Hepatocyte (in vitro differentiated cells): ENCODE measurements around the gene SKAP2. TPM values are rescaled to one million over a fixed set of nuclear protein-coding genes. Genes with fewer than 3 reads are reported as not detected.

Experiments used
- DNase-seq: peaks from one replicate; pipeline ENCODE4 v3.0.0-alpha.2; 2016; ENCODE audit warnings: low spot score
- H2AFZ ChIP-seq: fragments of 200-600 bp; sonication (generic); 2 replicates; pipeline ENCODE4 v1.6.0; 2016; ENCODE audit warnings: antibody characterized with exemption, mild to moderate bottlenecking
- H3K27ac ChIP-seq: fragments of 200-600 bp; sonication (generic); 2 replicates; pipeline ENCODE4 v1.5.1; 2016; ENCODE audit warnings: mild to moderate bottlenecking
- H3K27me3 ChIP-seq: fragments of 200-600 bp; sonication (generic); 2 replicates; pipeline ENCODE4 v1.6.1; 2016
- H3K36me3 ChIP-seq: fragments of 200-600 bp; sonication (generic); replicated peaks from 2 replicates; pipeline ENCODE4 v1.5.1; 2016; ENCODE audit warnings: low read depth; ENCODE audit not compliant: insufficient read depth
- H3K4me1 ChIP-seq: fragments of 200-600 bp; sonication (generic); 2 replicates; pipeline ENCODE4 v1.5.1; 2016; ENCODE audit warnings: mild to moderate bottlenecking, moderate library complexity; ENCODE audit not compliant: insufficient read depth
- H3K4me2 ChIP-seq: fragments of 200-600 bp; sonication (generic); 2 replicates; pipeline ENCODE4 v1.6.0; 2016
- H3K4me3 ChIP-seq: fragments of 200-600 bp; sonication (generic); 2 replicates; pipeline ENCODE4 v1.5.1; 2016; ENCODE audit warnings: mild to moderate bottlenecking
- H3K79me2 ChIP-seq: fragments of 200-600 bp; sonication (generic); 2 replicates; pipeline ENCODE4 v1.6.0; 2017; ENCODE audit warnings: mild to moderate bottlenecking
- H3K9me2 ChIP-seq: fragments of 200-600 bp; sonication (generic); replicated peaks from 2 replicates; pipeline ENCODE4 v1.6.0; 2017; ENCODE audit warnings: mild to moderate bottlenecking; ENCODE audit not compliant: insufficient read depth
- H3K9me3 ChIP-seq: fragments of 200-600 bp; sonication (generic); 2 replicates; pipeline ENCODE4 v1.5.1; 2016; ENCODE audit warnings: low read depth, mild to moderate bottlenecking
- H4K20me1 ChIP-seq: fragments of 200-600 bp; sonication (generic); 2 replicates; pipeline ENCODE4 v1.6.0; 2016; ENCODE audit warnings: mild to moderate bottlenecking; ENCODE audit not compliant: insufficient read depth, poor library complexity, severe bottlenecking
- EZH2 ChIP-seq: fragments of 200-600 bp; sonication (generic); IDR thresholded peaks from 2 replicates; pipeline ENCODE4 v1.6.1; 2016; ENCODE audit warnings: antibody characterized with exemption, mild to moderate bottlenecking, borderline replicate concordance
- EZH2phosphoT487 ChIP-seq: fragments of 200-600 bp; sonication (generic); IDR thresholded peaks from one replicate; pipeline ENCODE4 v1.6.1; 2018; ENCODE audit warnings: antibody characterized with exemption, mild to moderate bottlenecking, low read depth, moderate library complexity; ENCODE audit not compliant: unreplicated experiment, severe bottlenecking
- WGBS: methylation state at CpG from one replicate; pipeline ENCODE4 v1.1.6; 2016; ENCODE audit warnings: low lambda C conversion rate; ENCODE audit errors: missing lambda C conversion rate; 5-methylcytosine and 5-hydroxymethylcytosine counted together
- polyA plus RNA-seq: library from polyadenylated mRNA; unstranded; fragments of >200 nt; fragmentation: Nextera tagmentation; extraction: Ambion mirVana; gene quantifications from 2 replicates; pipeline ENCODE4 v1.2.1, GENCODE V29; 2016
- total RNA-seq: library from RNA; depleted of rRNA; stranded (reverse); fragments of >200 nt; gene quantifications from 2 replicates; pipeline ENCODE4 v1.2.3, GENCODE V29; 2014
- TF ChIP-seq, protein P1 (sequence below): fragments of 200-600 bp; sonication (generic); IDR thresholded peaks from 2 replicates; pipeline ENCODE4 v1.5.1; 2016; ENCODE audit warnings: antibody characterized with exemption, mild to moderate bottlenecking; ENCODE audit not compliant: poor library complexity

Gene SKAP2
- total and polyA plus RNA-seq, 2 experiments from 2014 or later = 8.4 to 13.5 TPM

DNA sequence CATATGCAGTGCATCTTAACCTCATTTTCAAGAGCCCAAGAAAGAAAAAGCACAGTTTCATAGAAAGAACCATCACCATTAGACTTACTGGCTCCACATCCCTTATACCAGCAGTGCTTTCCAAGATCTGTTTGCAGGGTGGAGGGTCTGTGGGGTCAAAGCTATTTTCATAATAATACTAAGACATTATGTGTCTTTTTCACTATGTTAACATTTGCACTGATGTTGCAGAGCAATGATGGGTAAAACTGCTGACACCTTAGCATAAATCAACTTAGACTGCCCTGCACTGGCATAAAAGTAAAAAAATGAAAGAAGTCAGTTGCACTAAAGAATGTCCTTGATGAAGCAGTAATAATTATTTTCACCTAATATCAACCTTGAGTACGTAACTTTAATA is 166.2 kb downstream of the SKAP2 start:
- 93% methylated on average over 1 of the region's 1 CpG for WGBS
- H3K4me3 ChIP-seq = no peak overlapping the region

DNA sequence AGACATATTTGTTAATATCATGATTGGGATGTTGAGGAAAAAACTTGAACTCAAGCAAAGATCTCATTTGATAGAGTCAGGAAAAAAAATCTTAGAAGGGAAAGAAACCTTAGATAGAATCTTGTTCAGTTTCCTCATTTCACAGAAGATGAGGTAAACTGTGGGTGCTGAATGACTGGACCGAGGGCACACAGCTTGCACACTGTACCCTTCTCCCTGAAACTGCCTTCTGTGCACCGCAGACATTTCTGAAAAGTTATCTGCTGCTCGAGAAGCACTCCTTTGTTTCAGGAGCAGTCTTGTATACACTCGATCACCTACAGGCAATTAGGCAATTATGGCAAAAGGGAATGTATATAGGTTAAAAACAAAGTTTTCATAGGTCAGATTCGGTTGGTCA is 167.4 kb downstream of the SKAP2 start:
- no peak overlapping the region for H2AFZ ChIP-seq
- no peak for TF ChIP-seq EZH2
- TF ChIP-seq, protein P1, sequence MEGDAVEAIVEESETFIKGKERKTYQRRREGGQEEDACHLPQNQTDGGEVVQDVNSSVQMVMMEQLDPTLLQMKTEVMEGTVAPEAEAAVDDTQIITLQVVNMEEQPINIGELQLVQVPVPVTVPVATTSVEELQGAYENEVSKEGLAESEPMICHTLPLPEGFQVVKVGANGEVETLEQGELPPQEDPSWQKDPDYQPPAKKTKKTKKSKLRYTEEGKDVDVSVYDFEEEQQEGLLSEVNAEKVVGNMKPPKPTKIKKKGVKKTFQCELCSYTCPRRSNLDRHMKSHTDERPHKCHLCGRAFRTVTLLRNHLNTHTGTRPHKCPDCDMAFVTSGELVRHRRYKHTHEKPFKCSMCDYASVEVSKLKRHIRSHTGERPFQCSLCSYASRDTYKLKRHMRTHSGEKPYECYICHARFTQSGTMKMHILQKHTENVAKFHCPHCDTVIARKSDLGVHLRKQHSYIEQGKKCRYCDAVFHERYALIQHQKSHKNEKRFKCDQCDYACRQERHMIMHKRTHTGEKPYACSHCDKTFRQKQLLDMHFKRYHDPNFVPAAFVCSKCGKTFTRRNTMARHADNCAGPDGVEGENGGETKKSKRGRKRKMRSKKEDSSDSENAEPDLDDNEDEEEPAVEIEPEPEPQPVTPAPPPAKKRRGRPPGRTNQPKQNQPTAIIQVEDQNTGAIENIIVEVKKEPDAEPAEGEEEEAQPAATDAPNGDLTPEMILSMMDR = no peak
- no peak for TF ChIP-seq EZH2phosphoT487
- H3K4me2 ChIP-seq = no peak overlapping the region
- WGBS = 87% methylated on average over 5 of the region's 5 CpGs
- peaks cover 8% of the 10 kb centered on the region for H3K4me1 ChIP-seq
- no peak overlapping the region for H3K4me3 ChIP-seq
- H3K36me3 ChIP-seq = no peaks in the 10 kb centered on the region
- H3K79me2 ChIP-seq = no peaks in the 10 kb centered on the region
- no peaks in the 10 kb centered on the region for H3K9me2 ChIP-seq
- no peak overlapping the region for H3K27ac ChIP-seq
- H3K9me3 ChIP-seq = no peaks in the 10 kb centered on the region
- H3K27me3 ChIP-seq = no peaks in the 10 kb centered on the region
- no peaks in the 10 kb centered on the region for H4K20me1 ChIP-seq
- no peak for DNase-seq

More for the DNA sequence above, 166.2 kb downstream of the SKAP2 start:
- DNase-seq = no peak
- Histone ChIP-seq H3K9me2 (no peaks in the 10 kb centered on the region), H3K9me3 (no peaks in the 10 kb centered on the region), H3K4me1 (peaks cover 8% of the 10 kb centered on the region), H2AFZ (no peak overlapping the region), H3K4me2 (no peak overlapping the region), H3K79me2 (no peaks in the 10 kb centered on the region), H3K36me3 (no peaks in the 10 kb centered on the region), H3K27ac (no peak overlapping the region), H3K27me3 (no peaks in the 10 kb centered on the region), H4K20me1 (no peaks in the 10 kb centered on the region)
- TF ChIP-seq EZH2 (no peak), EZH2phosphoT487 (no peak)
- TF ChIP-seq, protein P1 = no peak

DNA sequence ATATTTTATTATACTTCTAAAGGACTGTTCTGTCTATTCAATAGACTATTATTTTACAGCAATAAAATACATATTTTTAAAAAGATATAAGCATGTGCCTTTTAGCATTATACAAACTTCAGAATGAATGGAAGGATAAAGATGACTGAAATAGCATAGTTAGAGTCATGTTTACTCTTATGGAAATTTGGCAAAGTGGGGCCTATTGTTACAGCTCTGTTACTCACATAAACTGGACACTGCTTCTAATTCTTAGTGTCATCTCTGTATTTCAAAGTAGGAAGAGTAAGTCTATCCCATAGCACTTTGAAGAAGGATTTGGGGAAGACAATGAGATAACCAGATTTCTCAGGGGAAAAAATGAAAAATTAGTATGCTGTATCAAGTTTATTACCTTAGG is 168.2 kb downstream of the SKAP2 start:
- no peaks in the 10 kb centered on the region for H4K20me1 ChIP-seq
- no peaks in the 10 kb centered on the region for H3K79me2 ChIP-seq
- H2AFZ ChIP-seq = no peak overlapping the region
- no peaks in the 10 kb centered on the region for H3K36me3 ChIP-seq
- no peak for DNase-seq
- H3K27me3 ChIP-seq = no peaks in the 10 kb centered on the region
- no peaks in the 10 kb centered on the region for H3K9me3 ChIP-seq
- H3K27ac ChIP-seq = no peak overlapping the region
- H3K9me2 ChIP-seq = no peaks in the 10 kb centered on the region
- peaks cover 8% of the 10 kb centered on the region for H3K4me1 ChIP-seq
- TF ChIP-seq, protein P1 = no peak
- no peak for TF ChIP-seq EZH2
- no peak for TF ChIP-seq EZH2phosphoT487
- no peak overlapping the region for H3K4me3 ChIP-seq
- H3K4me2 ChIP-seq = no peak overlapping the region

DNA sequence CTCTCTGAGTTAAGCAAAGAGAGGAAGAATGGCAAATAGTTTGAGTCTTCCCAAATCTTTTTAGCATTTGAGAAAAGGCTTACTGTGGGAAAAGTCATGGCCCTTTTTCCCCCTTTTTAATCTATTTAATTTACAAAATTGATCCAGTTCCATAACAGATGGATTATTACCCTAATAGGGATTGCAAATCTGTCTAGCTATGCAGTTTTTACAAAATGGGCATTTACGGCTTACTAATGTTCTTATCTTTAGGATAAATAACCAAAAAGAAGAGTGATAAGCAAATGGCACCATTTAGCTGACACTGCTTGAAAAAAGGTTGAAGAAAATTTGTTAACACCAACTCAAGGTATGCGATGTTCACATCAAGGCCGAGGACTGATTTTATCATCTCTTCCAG is 169.7 kb downstream of the SKAP2 start:
- no peak overlapping the region for H3K4me3 ChIP-seq
- no peak overlapping the region for H3K27ac ChIP-seq
- H3K9me2 ChIP-seq = no peaks in the 10 kb centered on the region
- H2AFZ ChIP-seq = no peak overlapping the region
- no peak overlapping the region for H3K4me2 ChIP-seq
- H3K79me2 ChIP-seq = no peaks in the 10 kb centered on the region
- no peaks in the 10 kb centered on the region for H3K27me3 ChIP-seq
- H3K9me3 ChIP-seq = no peaks in the 10 kb centered on the region
- WGBS = 89% methylated on average over 3 of the region's 3 CpGs
- H3K4me1 ChIP-seq = peaks cover 9% of the 10 kb centered on the region
- DNase-seq = no peak
- H4K20me1 ChIP-seq = no peaks in the 10 kb centered on the region
- no peaks in the 10 kb centered on the region for H3K36me3 ChIP-seq
- TF ChIP-seq, protein P1 = no peak
- TF ChIP-seq EZH2phosphoT487 (no peak), EZH2 (no peak)
